ENCODE measurements around the gene NOXA1. TPM values are rescaled to one million over a fixed set of nuclear protein-coding genes. Genes with fewer than 3 reads are reported as not detected.

NOXA1 gene
- total and polyA plus RNA-seq, 7 donors = 0.43 to 5.1 (median 1.0) TPM

- no peak overlapping the region for H3K27ac ChIP-seq
- no peak for ATAC-seq
- intact Hi-C loops (cut with DNase I) = no loop called here
- H3K36me3 ChIP-seq (ENCODE audit: insufficient read depth in 1 of 2, low read depth in 1 of 2) = no peaks in the 10 kb centered on the region
- no peaks in the 10 kb centered on the region for H3K27me3 ChIP-seq (ENCODE audit: insufficient read depth in 3 of 3, low read length in 2 of 3)
- H3K4me1 ChIP-seq = no peaks in the 10 kb centered on the region
- DNase-seq = peak in 1 of 2 donors; percentile 22
- no peak overlapping the region for H3K4me3 ChIP-seq
- 94 to 98% (median 96%) methylated on average over 55 to 60 of the region's 60 CpGs for WGBS, 3 donors
- H3K9me3 ChIP-seq = no peaks in the 10 kb centered on the region
- no peak for TF ChIP-seq CTCF (IDR thresholded peaks at IDR 0.05)
These were observed 24.4 kb upstream of the NOXA1 start for GRCh38 chr9:137398561-137399468.

GRCh38 chr9:137402746-137403145 lies 20.4 kb upstream of the NOXA1 start:
- H3K4me1 ChIP-seq = peaks cover 12% of the 10 kb centered on the region
- no peak for ATAC-seq
- no peak overlapping the region for H3K4me3 ChIP-seq
- H3K9me3 ChIP-seq = no peaks in the 10 kb centered on the region
- H3K27ac ChIP-seq = no peak overlapping the region
- DNase-seq = no peak
- intact Hi-C loops (cut with DNase I) = loop anchor here in 1 of 2 donors (2.0 kb wide), 1 partner anchor 52 kb away; no protein-coding TSS in a partner anchor
- 64 to 78% (median 68%) methylated on average over 11 of the region's 11 CpGs for WGBS, 3 donors
- H3K27me3 ChIP-seq (ENCODE audit: insufficient read depth in 3 of 3, low read length in 2 of 3) = peaks cover 0 to 7% (median 0%) of the 10 kb centered on the region in 3 donors
- no peaks in the 10 kb centered on the region for H3K36me3 ChIP-seq (ENCODE audit: insufficient read depth in 1 of 2, low read depth in 1 of 2)
- TF ChIP-seq CTCF (IDR thresholded peaks at IDR 0.05) = no peak

GRCh38 chr9:137403269-137403668 lies 19.9 kb upstream of the NOXA1 start:
- H3K27ac ChIP-seq = no peak overlapping the region
- no peak overlapping the region for H3K4me3 ChIP-seq
- TF ChIP-seq CTCF (IDR thresholded peaks at IDR 0.05) = no peak
- intact Hi-C loops (cut with DNase I) = loop anchor here in 1 of 2 donors (2.0 kb wide), 1 partner anchor 52 kb away; no protein-coding TSS in a partner anchor
- DNase-seq = peak in 1 of 2 donors; percentile 34
- ATAC-seq = no peak
- peaks cover 0 to 7% (median 0%) of the 10 kb centered on the region in 3 donors for H3K27me3 ChIP-seq (ENCODE audit: insufficient read depth in 3 of 3, low read length in 2 of 3)
- H3K4me1 ChIP-seq = peaks cover 12% of the 10 kb centered on the region
- H3K9me3 ChIP-seq = no peaks in the 10 kb centered on the region
- 93 to 97% (median 96%) methylated on average over 13 to 15 of the region's 15 CpGs for WGBS, 3 donors
- H3K36me3 ChIP-seq (ENCODE audit: insufficient read depth in 1 of 2, low read depth in 1 of 2) = no peaks in the 10 kb centered on the region

GRCh38 chr9:137404961-137405567 lies 18.1 kb upstream of the NOXA1 start:
- Histone ChIP-seq H3K27ac (no peak overlapping the region), H3K9me3 (no peaks in the 10 kb centered on the region), H3K27me3 (ENCODE audit: insufficient read depth in 3 of 3, low read length in 2 of 3) (peaks cover 0 to 7% (median 0%) of the 10 kb centered on the region in 3 donors), H3K4me1 (peaks cover 12% of the 10 kb centered on the region), H3K36me3 (ENCODE audit: insufficient read depth in 1 of 2, low read depth in 1 of 2) (no peaks in the 10 kb centered on the region), H3K4me3 (no peak overlapping the region)
- no peak for TF ChIP-seq CTCF (IDR thresholded peaks at IDR 0.05)
- peak in 1 of 2 donors; percentile 49 for DNase-seq
- intact Hi-C loops (cut with DNase I) = loop anchor here in 1 of 2 donors (5.0 kb wide), 1 partner anchor 108 kb away; no protein-coding TSS in a partner anchor
- WGBS, 3 donors = 93 to 94% (median 94%) methylated on average over 23 to 24 of the region's 24 CpGs
- ATAC-seq = no peak
